H9 (cell line): Measurements from ENCODE around the gene PDE7B. TPM values are rescaled to one million over a fixed set of nuclear protein-coding genes. Genes with fewer than 3 reads are reported as not detected.
A peak's percentile ranks its signal among the peaks of the same experiment; 100 is the strongest.

Experiments used
- DNase-seq: peaks from one replicate; pipeline ENCODE4 v3.0.0-alpha.2; 2017
- H2AFZ ChIP-seq: one replicate; pipeline ENCODE4 v1.6.1; 2013; ENCODE audit warnings: mild to moderate bottlenecking, low read length, control low read depth, moderate library complexity
- H2AK5ac ChIP-seq: 2 replicates; pipeline ENCODE4 v1.6.1; 2013; ENCODE audit warnings: low read length, control low read depth, mixed read lengths; ENCODE audit not compliant: insufficient read length
- H2BK120ac ChIP-seq: one replicate; pipeline ENCODE4 v1.6.1; 2013; ENCODE audit warnings: low read depth, mild to moderate bottlenecking, low read length, control low read depth, inconsistent platforms; ENCODE audit not compliant: poor library complexity, severe bottlenecking
- H2BK12ac ChIP-seq: 2 replicates; pipeline ENCODE4 v1.6.1; 2013; ENCODE audit warnings: low read length, control low read depth, mixed read lengths, low read depth; ENCODE audit not compliant: insufficient read length
- H2BK15ac ChIP-seq: 2 replicates; pipeline ENCODE4 v1.6.1; 2013; ENCODE audit warnings: low read depth, low read length, control low read depth
- H2BK20ac ChIP-seq: one replicate; pipeline ENCODE4 v1.6.1; 2013; ENCODE audit warnings: low read depth, mild to moderate bottlenecking, low read length, control low read depth, inconsistent platforms; ENCODE audit not compliant: poor library complexity, severe bottlenecking
- H2BK5ac ChIP-seq: 2 replicates; pipeline ENCODE4 v1.6.1; 2013; ENCODE audit warnings: low read length, control low read depth, mixed read lengths; ENCODE audit not compliant: insufficient read length
- H3K14ac ChIP-seq: 2 replicates; pipeline ENCODE4 v1.6.1; 2013; ENCODE audit warnings: low read length, control low read depth; ENCODE audit not compliant: insufficient read depth
- H3K18ac ChIP-seq: 2 replicates; pipeline ENCODE4 v1.6.1; 2013; ENCODE audit warnings: low read depth, mild to moderate bottlenecking, mixed read lengths, low read length, control low read depth; ENCODE audit not compliant: insufficient read length
- H3K23ac ChIP-seq: 2 replicates; pipeline ENCODE4 v1.6.1; 2013; ENCODE audit warnings: low read length, control low read depth, mixed read lengths, low read depth; ENCODE audit not compliant: insufficient read length
- H3K23me2 ChIP-seq: 2 replicates; pipeline ENCODE4 v1.6.1; 2013; ENCODE audit warnings: low read depth, mild to moderate bottlenecking, mixed read lengths, low read length, control low read depth; ENCODE audit not compliant: insufficient read length, poor library complexity, severe bottlenecking
- H3K27ac ChIP-seq: 2 replicates; pipeline ENCODE4 v1.5.1; 2013; ENCODE audit warnings: low read length, control low read depth, mixed read lengths, low read depth; ENCODE audit not compliant: insufficient read length
- H3K27me3 ChIP-seq: 2 replicates; pipeline ENCODE4 v1.6.1; 2013; ENCODE audit warnings: low read length, control low read depth, inconsistent platforms; ENCODE audit not compliant: insufficient read depth
- H3K4ac ChIP-seq: 2 replicates; pipeline ENCODE4 v1.6.1; 2013; ENCODE audit warnings: low read depth, mild to moderate bottlenecking, control low read depth, inconsistent platforms, low read length, moderate library complexity
- H3K4me1 ChIP-seq: 2 replicates; pipeline ENCODE4 v1.6.1; 2013; ENCODE audit warnings: low read length, control low read depth, inconsistent platforms; ENCODE audit not compliant: insufficient read depth
- H3K4me2 ChIP-seq: 2 replicates; pipeline ENCODE4 v1.6.1; 2013; ENCODE audit warnings: low read length, control low read depth, mixed read lengths; ENCODE audit not compliant: insufficient read length, insufficient read depth
- H3K56ac ChIP-seq: 2 replicates; pipeline ENCODE4 v1.6.1; 2013; ENCODE audit warnings: low read depth, mild to moderate bottlenecking, mixed read lengths, low read length, control low read depth; ENCODE audit not compliant: insufficient read length
- H3K79me1 ChIP-seq: 2 replicates; pipeline ENCODE4 v1.6.1; 2013; ENCODE audit warnings: low read depth, mild to moderate bottlenecking, moderate library complexity, low read length, control low read depth, inconsistent platforms; ENCODE audit not compliant: insufficient read depth, poor library complexity, severe bottlenecking
- H3K79me2 ChIP-seq: 2 replicates; pipeline ENCODE4 v1.6.1; 2013; ENCODE audit warnings: low read length, control low read depth, inconsistent platforms; ENCODE audit not compliant: insufficient read depth
- H3K9ac ChIP-seq: 2 replicates; pipeline ENCODE4 v1.6.1; 2013; ENCODE audit warnings: low read length, control low read depth, mixed read lengths; ENCODE audit not compliant: insufficient read length; ENCODE audit errors: extremely low read depth
- H3K9me3 ChIP-seq: one replicate; pipeline ENCODE4 v1.6.1; 2013; ENCODE audit warnings: low read depth, low read length, inconsistent platforms; ENCODE audit not compliant: control insufficient read depth
- H3T11ph ChIP-seq: one replicate; pipeline ENCODE4 v1.6.1; 2013; ENCODE audit warnings: mild to moderate bottlenecking, low read length, control low read depth, inconsistent platforms
- H4K20me1 ChIP-seq: one replicate; pipeline ENCODE4 v1.6.1; 2013; ENCODE audit not compliant: control insufficient read depth, insufficient read length, insufficient read depth
- H4K5ac ChIP-seq: 2 replicates; pipeline ENCODE4 v1.6.1; 2013; ENCODE audit warnings: low read depth, mild to moderate bottlenecking, mixed read lengths, low read length, control low read depth; ENCODE audit not compliant: insufficient read length
- H4K8ac ChIP-seq: replicated peaks from 2 replicates; pipeline ENCODE4 v1.6.1; 2013; ENCODE audit warnings: low read length, control low read depth, mixed read lengths, low read depth; ENCODE audit not compliant: insufficient read length
- H4K91ac ChIP-seq: 2 replicates; pipeline ENCODE4 v1.6.1; 2013; ENCODE audit warnings: low read depth, mild to moderate bottlenecking, moderate library complexity, mixed read lengths, low read length, control low read depth; ENCODE audit not compliant: insufficient read length
- H3K27ac Mint-ChIP-seq, 3 experiments: 2 replicates in 2 of 3; 3 replicates in 1 of 3; pipeline ENCODE4 v1.8.0; 2020 to 2021; ENCODE audit warnings: mixed read lengths in 3 of 3, mild to moderate bottlenecking in 1 of 3, moderate library complexity in 1 of 3
- H3K27me3 Mint-ChIP-seq: 2 replicates; pipeline ENCODE4 v1.8.0; 2021; ENCODE audit warnings: low read depth, mild to moderate bottlenecking, moderate library complexity, mixed read lengths
- H3K36me3 Mint-ChIP-seq, 3 experiments: 2 replicates in 2 of 3; 3 replicates in 1 of 3; pipeline ENCODE4 v1.8.0; 2020 to 2021; ENCODE audit warnings: low read depth in 3 of 3, mixed read lengths in 3 of 3; ENCODE audit not compliant: insufficient read depth in 1 of 3
- H3K4me1 Mint-ChIP-seq, 2 experiments: 2 replicates each; pipeline ENCODE4 v1.8.0; 2020; ENCODE audit warnings: mixed read lengths in 2 of 2
- H3K4me3 Mint-ChIP-seq, 2 experiments: 2 replicates in 1 of 2; 3 replicates in 1 of 2; pipeline ENCODE4 v1.8.0; 2020 to 2021; ENCODE audit warnings: mild to moderate bottlenecking in 2 of 2, mixed read lengths in 2 of 2, moderate library complexity in 1 of 2
- H3K9me3 Mint-ChIP-seq, 2 experiments: 2 replicates in 1 of 2; 3 replicates in 1 of 2; pipeline ENCODE4 v1.8.0; 2020; ENCODE audit warnings: mild to moderate bottlenecking in 2 of 2, mixed read lengths in 2 of 2, moderate library complexity in 1 of 2
- WGBS: extraction: QIAGEN DNeasy Blood & Tissue Kit; methylation state at CpG from one replicate; pipeline ENCODE4 v1.1.7; 2013; ENCODE audit warnings: missing lambda C conversion rate, low lambda C conversion rate, mixed read lengths; ENCODE audit not compliant: insufficient read length; ENCODE audit errors: extremely low coverage; 5-methylcytosine and 5-hydroxymethylcytosine counted together
- total RNA-seq: library from RNA; stranded (reverse); gene quantifications from 2 replicates; pipeline ENCODE4 v1.2.1, GENCODE V29; 2021
- TF ChIP-seq, protein P1 (sequence below): fragments of 200-600 bp; sonication (generic); conservative IDR thresholded peaks from 3 replicates; pipeline ENCODE4 v1.8.0; 2021; ENCODE audit warnings: antibody characterized with exemption, mild to moderate bottlenecking

The PDE7B gene
- total RNA-seq, 1 experiment from 2014 or later = not detected

DNA sequence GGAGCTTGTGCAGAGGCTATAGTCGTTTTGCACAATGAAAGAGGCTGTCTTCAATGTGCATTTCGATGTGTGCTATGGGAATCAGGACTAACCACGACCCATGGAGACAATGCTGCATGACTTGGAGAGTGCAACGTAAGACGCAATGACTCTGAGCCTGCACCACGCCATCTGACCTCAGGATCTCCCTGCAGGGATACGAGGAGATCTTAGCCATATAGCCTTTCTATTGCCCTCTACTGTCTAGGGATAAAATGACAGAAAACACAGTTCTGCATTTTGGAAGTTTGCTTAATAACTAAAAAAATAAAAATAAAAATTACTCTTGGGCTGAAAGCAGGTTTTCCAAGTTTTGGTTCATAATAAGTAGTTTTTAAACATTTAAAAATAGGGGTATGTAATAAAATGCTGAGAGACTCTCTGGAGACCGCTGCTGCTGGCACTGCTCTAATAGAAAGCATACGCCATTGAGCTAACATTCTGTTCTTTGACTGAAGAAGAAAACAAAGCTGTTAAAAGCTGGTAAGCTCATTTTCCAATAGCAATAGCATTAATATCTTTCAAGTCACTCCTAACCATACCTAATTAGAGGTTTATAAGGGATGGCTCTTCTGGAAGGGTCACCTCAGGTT is 87.2 kb downstream of the PDE7B start:
- H2BK20ac ChIP-seq = no peak overlapping the region
- Mint-ChIP-seq H3K27me3 (no peaks in the 10 kb centered on the region), H3K9me3 (no peaks in the 10 kb centered on the region), H3K4me3 (no peak overlapping the region), H3K27ac (no peak overlapping the region), H3K36me3 (no peaks in the 10 kb centered on the region), H3K4me1 (no peaks in the 10 kb centered on the region)
- no peaks in the 10 kb centered on the region for H4K20me1 ChIP-seq
- H4K5ac ChIP-seq = no peak overlapping the region
- no peaks in the 10 kb centered on the region for H3K79me2 ChIP-seq
- H3K27ac ChIP-seq = no peak overlapping the region
- no peak overlapping the region for H2AFZ ChIP-seq
- H3K4me1 ChIP-seq = no peaks in the 10 kb centered on the region
- no peak overlapping the region; the same call in 1 of the 2 replicates for H3K14ac ChIP-seq
- no peak overlapping the region for H2BK120ac ChIP-seq
- no peak overlapping the region for H3K56ac ChIP-seq
- no peak for DNase-seq
- no CpG with 5 or more reads among the region's 9 CpGs for WGBS
- no peak overlapping the region for H3K9ac ChIP-seq
- no peak overlapping the region for H2BK5ac ChIP-seq
- no peak overlapping the region for H3K4me2 ChIP-seq
- no peak overlapping the region for H2BK12ac ChIP-seq
- H4K91ac ChIP-seq = no peak overlapping the region
- H3T11ph ChIP-seq = no peak overlapping the region
- H3K27me3 ChIP-seq = no peaks in the 10 kb centered on the region
- no peaks in the 10 kb centered on the region for H3K9me3 ChIP-seq
- H3K4ac ChIP-seq = no peak overlapping the region
- H3K18ac ChIP-seq = no peak overlapping the region
- H3K23me2 ChIP-seq = no peaks in the 10 kb centered on the region
- no peaks in the 10 kb centered on the region for H3K79me1 ChIP-seq
- no peak overlapping the region for H2AK5ac ChIP-seq
- no peak overlapping the region for H3K23ac ChIP-seq
- H2BK15ac ChIP-seq = no peak overlapping the region
- no peak overlapping the region for H4K8ac ChIP-seq
- TF ChIP-seq, protein P1, sequence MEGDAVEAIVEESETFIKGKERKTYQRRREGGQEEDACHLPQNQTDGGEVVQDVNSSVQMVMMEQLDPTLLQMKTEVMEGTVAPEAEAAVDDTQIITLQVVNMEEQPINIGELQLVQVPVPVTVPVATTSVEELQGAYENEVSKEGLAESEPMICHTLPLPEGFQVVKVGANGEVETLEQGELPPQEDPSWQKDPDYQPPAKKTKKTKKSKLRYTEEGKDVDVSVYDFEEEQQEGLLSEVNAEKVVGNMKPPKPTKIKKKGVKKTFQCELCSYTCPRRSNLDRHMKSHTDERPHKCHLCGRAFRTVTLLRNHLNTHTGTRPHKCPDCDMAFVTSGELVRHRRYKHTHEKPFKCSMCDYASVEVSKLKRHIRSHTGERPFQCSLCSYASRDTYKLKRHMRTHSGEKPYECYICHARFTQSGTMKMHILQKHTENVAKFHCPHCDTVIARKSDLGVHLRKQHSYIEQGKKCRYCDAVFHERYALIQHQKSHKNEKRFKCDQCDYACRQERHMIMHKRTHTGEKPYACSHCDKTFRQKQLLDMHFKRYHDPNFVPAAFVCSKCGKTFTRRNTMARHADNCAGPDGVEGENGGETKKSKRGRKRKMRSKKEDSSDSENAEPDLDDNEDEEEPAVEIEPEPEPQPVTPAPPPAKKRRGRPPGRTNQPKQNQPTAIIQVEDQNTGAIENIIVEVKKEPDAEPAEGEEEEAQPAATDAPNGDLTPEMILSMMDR = peak; percentile 61
